GM21381 (cell line): ENCODE data around the gene CAVIN2.

ENCODE experiments used
- ATAC-seq: cut with Tn5 transposase; IDR thresholded peaks from one replicate; pipeline ENCODE4 v1.9.1; 2021; ENCODE audit warnings: mild to moderate bottlenecking, moderate library complexity; ENCODE audit not compliant: unreplicated experiment

The CAVIN2 gene

GRCh38 chr2:191866195-191866594 lies 19.3 kb upstream of the CAVIN2 start:
- no peak for ATAC-seq

GRCh38 chr2:191864628-191865374 lies 17.9 kb upstream of the CAVIN2 start:
- ATAC-seq, result no peak

GRCh38 chr2:191863988-191864387 lies 17.1 kb upstream of the CAVIN2 start:
- ATAC-seq, result no peak

- ATAC-seq, result no peak
Measured at GRCh38 chr2:191862156-191862775, 15.4 kb upstream of the CAVIN2 start.

- no peak for ATAC-seq
Measured at GRCh38 chr2:191860760-191861466, 14.0 kb upstream of the CAVIN2 start.

- ATAC-seq, result no peak
Measured at GRCh38 chr2:191859681-191860080, 12.8 kb upstream of the CAVIN2 start.

- no peak for ATAC-seq
Measured at GRCh38 chr2:191857886-191858285, 11.0 kb upstream of the CAVIN2 start.

GRCh38 chr2:191857259-191857805 lies 10.4 kb upstream of the CAVIN2 start:
- ATAC-seq, result no peak

GRCh38 chr2:191856111-191856876 lies 9.4 kb upstream of the CAVIN2 start:
- no peak for ATAC-seq

- ATAC-seq, result no peak
Measured at GRCh38 chr2:191855382-191855781, 8.5 kb upstream of the CAVIN2 start.

- ATAC-seq, result no peak
Measured at GRCh38 chr2:191854382-191855372, 7.8 kb upstream of the CAVIN2 start.

GRCh38 chr2:191853843-191854242 lies 7.0 kb upstream of the CAVIN2 start:
- no peak for ATAC-seq

GRCh38 chr2:191851158-191851557 lies 4.3 kb upstream of the CAVIN2 start:
- ATAC-seq, result no peak

- ATAC-seq, result no peak
Measured at GRCh38 chr2:191848771-191849767, 2.2 kb upstream of the CAVIN2 start.

- ATAC-seq, result no peak
Measured at GRCh38 chr2:191847764-191848163, 876 bp upstream of the CAVIN2 start.

GRCh38 chr2:191845876-191846514 lies 893 bp downstream of the CAVIN2 start:
- ATAC-seq, result no peak

- no peak for ATAC-seq
Measured at GRCh38 chr2:191845248-191845715, 1.6 kb downstream of the CAVIN2 start.

- ATAC-seq, result no peak
Measured at GRCh38 chr2:191844706-191845105, 2.2 kb downstream of the CAVIN2 start.
